Esophagus squamous epithelium (tissue), 5 donors: ENCODE results near the gene CGB3. TPM values are rescaled to one million over a fixed set of nuclear protein-coding genes. Genes with fewer than 3 reads are reported as not detected.

Experiments used
- DNase-seq: peaks from one replicate; lab custom pipeline; 2025; lab: John Stamatoyannopoulos, UW
- H3K27ac ChIP-seq, 4 donors: fragments of 200-600 bp; sonication (generic); one replicate each; pipeline ENCODE4 v1.5.1; 2016 to 2019; ENCODE audit warnings: mild to moderate bottlenecking in 1 of 4
- H3K27me3 ChIP-seq, 4 donors: fragments of 200-600 bp; sonication (generic); 1 replicate in 3 of 4; 2 replicates in 1 of 4; pipeline versions ENCODE4 v1.5.1 to v1.6.0; 2017 to 2021; ENCODE audit warnings: antibody characterized with exemption in 1 of 4
- H3K36me3 ChIP-seq, 3 donors: fragments of 200-600 bp; sonication (generic); one replicate each; pipeline ENCODE4 v1.5.1; 2016 to 2019
- H3K4me1 ChIP-seq, 3 donors: fragments of 200-600 bp; sonication (generic); one replicate each; pipeline ENCODE4 v1.5.1; 2017 to 2019
- H3K4me3 ChIP-seq, 4 donors: fragments of 200-600 bp; sonication (generic); 1 replicate in 3 of 4; 2 replicates in 1 of 4; pipeline ENCODE4 v1.5.1; 2016 to 2019; ENCODE audit warnings: mild to moderate bottlenecking in 2 of 4, moderate library complexity in 1 of 4
- H3K9me3 ChIP-seq, 3 donors: fragments of 200-600 bp; sonication (generic); one replicate each; pipeline ENCODE4 v1.5.1; 2016 to 2019
- CTCF ChIP-seq, 6 experiments: fragments of 450-650 bp in 4 of 6; fragments of 200-600 bp in 2 of 6; sonication (generic) in 2 of 6; IDR thresholded peaks; one replicate each; pipeline ENCODE4 v1.5.1; 2016 to 2019; ENCODE audit warnings: antibody characterized with exemption in 6 of 6, mild to moderate bottlenecking in 4 of 6, moderate library complexity in 4 of 6
- POLR2A ChIP-seq, 4 donors: fragments of 450-650 bp; IDR thresholded peaks; one replicate each; pipeline ENCODE4 v1.6.1; 2017; ENCODE audit warnings: antibody characterized with exemption in 4 of 4, mild to moderate bottlenecking in 4 of 4, moderate library complexity in 3 of 4
- WGBS, 2 donors: methylation state at CpG; one replicate each; pipeline ENCODE4 v1.1.5; 2018; 5-methylcytosine and 5-hydroxymethylcytosine counted together
- intact Hi-C: fragments of 100-400 bp; cut with DNase I; formaldehyde crosslinking; loops from one replicate; pipeline ENCODE4 v1.15.0; 2022
- total RNA-seq, 4 donors: library from RNA; depleted of rRNA; stranded (reverse); fragments of >200 nt; gene quantifications; one replicate each; pipeline ENCODE4 v1.1.0, GENCODE V29; 2016
- donor health status: DM: yes; HTN: yes; CAD: no.

CGB3 gene
- total RNA-seq, 4 donors from 2014 or later, result not detected

DNA sequence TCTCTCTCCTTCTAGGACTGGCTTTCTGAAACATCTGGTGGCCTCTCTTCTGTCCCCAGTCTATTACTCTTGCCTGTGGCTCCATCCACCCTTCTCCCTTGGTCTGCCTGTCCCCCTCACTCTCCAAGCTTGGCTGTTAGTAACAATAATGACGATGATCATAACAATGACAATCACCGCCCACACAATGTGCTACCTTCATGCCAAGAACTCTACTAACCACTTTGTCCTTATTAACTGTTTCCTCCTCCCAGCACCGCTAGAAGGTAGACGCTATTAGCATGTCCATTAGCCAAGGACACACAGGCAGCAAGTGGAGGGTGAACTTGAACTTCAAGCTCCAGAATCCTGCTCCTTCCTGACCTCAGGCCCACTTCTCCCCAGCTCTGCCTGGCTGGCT is 33.7 kb downstream of the CGB3 start:
- no peak for TF ChIP-seq CTCF (IDR thresholded peaks at IDR 0.05)
- TF ChIP-seq POLR2A (IDR thresholded peaks at IDR 0.05), result no peak
- Histone ChIP-seq H3K27me3 (no peaks in the 10 kb centered on the region), H3K4me1 (peaks cover 31 to 48% (median 32%) of the 10 kb centered on the region in 3 donors), H3K9me3 (no peaks in the 10 kb centered on the region), H3K27ac (peak overlapping the region in 3 of 4 donors; percentile 36 to 97 (median 69)), H3K4me3 (no peak overlapping the region), H3K36me3 (peaks cover 12 to 60% (median 20%) of the 10 kb centered on the region in 3 donors)
- 67 to 72% methylated on average over 4 of the region's 4 CpGs for WGBS, 2 donors
- intact Hi-C loops, result no loop called here
- DNase-seq, result no peak

DNA sequence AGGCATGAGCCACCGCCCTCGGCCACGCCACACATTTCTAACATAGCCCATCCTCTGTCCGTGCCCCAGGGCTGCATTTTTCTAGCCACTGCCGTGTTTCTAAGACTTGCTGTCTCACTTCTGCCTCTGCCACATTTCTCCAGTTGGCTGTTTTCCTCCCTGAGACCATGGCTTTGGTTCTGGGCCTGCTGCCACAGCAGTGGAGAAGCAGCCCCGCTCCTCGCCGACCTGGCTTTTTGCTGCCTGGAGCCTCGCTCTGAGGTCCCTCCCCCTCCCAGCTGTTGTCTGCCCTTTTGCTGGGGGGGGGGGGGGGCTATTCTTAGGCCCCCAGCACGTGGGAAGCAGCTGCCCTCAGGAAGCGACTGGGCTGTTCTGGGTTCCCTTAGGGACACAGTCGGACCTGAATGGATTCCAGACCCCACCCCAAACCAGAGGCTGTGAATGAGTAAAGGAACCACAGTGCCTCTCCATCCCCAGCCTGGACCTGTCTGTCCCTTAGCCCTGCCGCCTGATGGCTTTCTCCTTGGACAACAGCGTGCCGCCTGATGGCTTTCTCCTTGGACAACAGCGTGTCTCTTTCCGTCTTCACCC is 34.3 kb downstream of the CGB3 start:
- intact Hi-C loops, result no loop called here
- WGBS, 2 donors, result 72 to 76% methylated on average over 13 of the region's 17 CpGs
- Histone ChIP-seq H3K4me1 (peaks cover 29 to 42% (median 31%) of the 10 kb centered on the region in 3 donors), H3K9me3 (no peaks in the 10 kb centered on the region), H3K27me3 (no peaks in the 10 kb centered on the region), H3K36me3 (peaks cover 12 to 66% (median 23%) of the 10 kb centered on the region in 3 donors), H3K4me3 (no peak overlapping the region), H3K27ac (peak overlapping the region in 3 of 4 donors; percentile 36 to 97 (median 69))
- no peak for DNase-seq
- no peak for TF ChIP-seq POLR2A (IDR thresholded peaks at IDR 0.05)
- TF ChIP-seq CTCF (IDR thresholded peaks at IDR 0.05), result no peak

- Histone ChIP-seq H3K4me3 (no peak overlapping the region), H3K27me3 (no peaks in the 10 kb centered on the region), H3K27ac (no peak overlapping the region), H3K4me1 (peaks cover 21 to 33% (median 22%) of the 10 kb centered on the region in 3 donors), H3K9me3 (no peaks in the 10 kb centered on the region), H3K36me3 (peaks cover 12 to 76% (median 30%) of the 10 kb centered on the region in 3 donors)
- TF ChIP-seq CTCF (IDR thresholded peaks at IDR 0.05) (no peak), POLR2A (IDR thresholded peaks at IDR 0.05) (no peak)
- no peak for DNase-seq
- 74 to 91% methylated on average over 2 to 5 of the region's 9 CpGs for WGBS, 2 donors
- intact Hi-C loops, result no loop called here
Measured at GRCh38 chr19:48988860-48989259, 35.3 kb downstream of the CGB3 start.

DNA sequence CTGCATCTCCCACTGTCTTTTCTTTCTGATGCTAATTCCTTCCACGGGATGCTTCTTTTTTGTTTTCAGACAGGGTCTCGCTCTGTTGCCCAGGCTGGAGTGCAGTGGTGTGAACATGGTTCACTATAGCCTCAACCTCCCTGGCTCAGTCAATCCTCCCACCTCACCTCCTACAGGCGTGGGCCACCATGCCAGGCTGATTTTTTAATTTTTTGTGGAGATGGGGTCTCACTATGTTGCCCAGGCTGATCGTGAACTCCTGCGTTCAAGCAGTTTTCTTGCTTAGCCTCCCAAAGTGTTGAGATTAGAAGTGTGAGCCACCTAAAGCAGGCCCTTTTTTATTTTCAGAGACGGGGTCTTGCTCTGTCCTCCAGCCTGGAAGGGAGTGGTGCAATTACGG is 35.8 kb downstream of the CGB3 start:
- Histone ChIP-seq H3K9me3 (no peaks in the 10 kb centered on the region), H3K27me3 (no peaks in the 10 kb centered on the region), H3K36me3 (peaks cover 12 to 82% (median 30%) of the 10 kb centered on the region in 3 donors), H3K27ac (no peak overlapping the region), H3K4me3 (no peak overlapping the region), H3K4me1 (peaks cover 21 to 32% (median 22%) of the 10 kb centered on the region in 3 donors)
- no peak for DNase-seq
- no peak for TF ChIP-seq POLR2A (IDR thresholded peaks at IDR 0.05)
- no peak for TF ChIP-seq CTCF (IDR thresholded peaks at IDR 0.05)
- intact Hi-C loops, result no loop called here
- 91 to 93% methylated on average over 5 to 7 of the region's 7 CpGs for WGBS, 2 donors

DNA sequence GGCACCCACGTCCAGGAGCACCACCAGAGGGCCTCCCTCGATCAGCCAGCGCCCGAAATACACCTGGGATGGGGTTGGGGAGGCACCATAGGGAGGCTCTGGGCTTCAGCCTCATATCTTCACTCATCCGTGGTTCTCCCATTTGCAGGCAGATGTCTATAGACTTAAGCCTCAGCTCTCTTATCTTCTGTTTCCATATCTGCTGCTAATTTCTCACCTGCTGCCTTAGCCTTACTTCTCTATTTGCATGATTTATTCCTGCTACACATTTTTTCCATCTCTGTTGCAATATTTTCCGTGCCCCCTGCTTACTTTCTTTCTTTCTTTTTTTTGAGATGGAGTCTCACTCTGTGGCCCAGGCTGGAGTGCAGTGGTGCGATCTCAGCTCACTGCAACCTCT is 36.8 kb downstream of the CGB3 start:
- Histone ChIP-seq H3K4me3 (no peak overlapping the region), H3K27me3 (no peaks in the 10 kb centered on the region), H3K9me3 (no peaks in the 10 kb centered on the region), H3K27ac (no peak overlapping the region), H3K36me3 (peaks cover 13 to 91% (median 31%) of the 10 kb centered on the region in 3 donors), H3K4me1 (peaks cover 20 to 29% (median 21%) of the 10 kb centered on the region in 3 donors)
- no peak for TF ChIP-seq CTCF (IDR thresholded peaks at IDR 0.05)
- TF ChIP-seq POLR2A (IDR thresholded peaks at IDR 0.05), result no peak
- 83 to 92% methylated on average over 7 of the region's 7 CpGs for WGBS, 2 donors
- intact Hi-C loops, result no loop called here
- DNase-seq, result no peak
